Dermis blood vessel endothelial cell (primary cell): ENCODE measurements around the gene TMEM132C. TPM values are rescaled to one million over a fixed set of nuclear protein-coding genes. Genes with fewer than 3 reads are reported as not detected.

Experiments
- DNase-seq: peaks from one replicate; pipeline ENCODE4 v3.0.0; 2010
- total RNA-seq: library from RNA; depleted of rRNA; stranded (reverse); fragments of >200 nt; gene quantifications from 2 replicates; pipeline ENCODE4 v1.2.3, GENCODE V29; 2014

The TMEM132C gene
- total RNA-seq, 1 donor from 2014 or later = not detected

DNA sequence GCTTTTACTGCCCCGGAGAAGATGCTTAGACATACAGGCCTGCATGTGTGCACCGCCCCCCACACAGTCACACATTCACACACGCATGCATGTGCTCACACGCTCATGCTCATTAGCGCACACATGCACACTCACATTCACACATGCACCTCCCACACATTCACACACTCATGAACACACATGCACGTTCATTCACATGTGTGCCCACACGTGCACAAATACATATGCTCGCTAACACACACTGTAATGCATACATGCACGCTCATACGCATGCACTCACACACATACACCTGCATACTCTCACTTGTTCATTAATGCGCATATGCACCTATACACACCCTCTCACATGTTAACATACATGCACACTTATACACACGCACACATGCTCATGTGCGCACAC lies 21.9 kb downstream of the TMEM132C start:
- no peak for DNase-seq

DNA sequence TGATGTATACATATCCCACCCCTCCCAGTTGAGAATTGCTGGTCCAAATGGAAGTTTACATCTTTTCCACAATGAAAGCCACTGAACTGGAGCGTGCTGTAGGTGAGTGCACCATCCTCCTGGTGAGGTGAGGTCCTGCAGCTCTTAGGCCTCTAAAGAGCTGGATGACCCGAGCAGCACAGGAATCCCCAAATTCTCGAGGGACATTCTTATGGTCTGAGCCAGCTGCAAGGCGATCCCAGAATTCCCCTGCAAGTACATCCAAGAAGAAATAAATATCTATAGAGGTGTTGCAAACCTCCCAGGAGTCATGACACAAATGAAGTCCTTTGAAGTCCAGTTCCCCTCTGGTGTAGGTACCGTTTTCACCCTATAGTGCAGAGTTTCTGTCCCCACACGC lies 24.0 kb downstream of the TMEM132C start:
- no peak for DNase-seq

GRCh38 chr12:128298091-128298748 lies 31.2 kb downstream of the TMEM132C start:
- DNase-seq = no peak

GRCh38 chr12:128305336-128305892 lies 38.4 kb downstream of the TMEM132C start:
- DNase-seq = no peak

DNA sequence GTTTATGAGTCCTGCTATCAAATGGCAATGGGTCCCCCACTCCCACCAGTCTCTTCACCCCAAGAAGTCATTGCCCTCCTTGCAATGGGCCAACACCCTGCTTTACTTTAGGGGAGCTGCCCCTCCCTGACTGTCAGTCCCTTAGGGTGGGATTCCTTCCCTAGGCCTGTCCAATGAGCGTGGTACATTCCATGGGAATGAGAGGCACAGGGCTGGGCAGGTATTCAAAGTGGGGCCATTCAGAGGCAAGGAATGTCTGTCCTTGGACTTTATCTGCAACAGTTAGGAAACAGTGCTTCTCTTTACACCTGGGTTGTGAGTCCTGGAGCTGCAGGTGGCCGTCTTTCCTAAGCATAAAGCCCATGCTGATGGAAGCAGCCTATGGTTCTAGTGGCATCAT lies 40.8 kb downstream of the TMEM132C start:
- no peak for DNase-seq

DNA sequence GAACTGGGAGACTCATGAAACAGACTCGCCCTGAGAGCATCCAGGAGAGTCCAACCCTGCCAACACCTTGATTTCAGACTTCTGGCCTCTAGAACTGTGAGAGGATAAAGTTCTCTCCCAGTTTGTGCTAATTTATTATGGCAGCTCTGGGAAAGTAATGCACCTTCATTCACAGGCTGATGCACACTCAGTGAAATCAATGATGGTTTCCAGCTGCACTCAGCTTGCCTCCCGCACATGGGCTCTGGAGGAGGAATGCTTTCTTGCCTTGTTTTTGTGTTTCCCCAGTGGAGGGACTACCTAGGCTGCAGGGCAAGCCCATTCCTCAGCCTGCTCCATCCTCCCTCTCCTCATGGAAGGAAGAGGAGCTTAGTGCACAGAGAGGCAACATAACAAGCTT lies 45.7 kb downstream of the TMEM132C start:
- DNase-seq = no peak

DNA sequence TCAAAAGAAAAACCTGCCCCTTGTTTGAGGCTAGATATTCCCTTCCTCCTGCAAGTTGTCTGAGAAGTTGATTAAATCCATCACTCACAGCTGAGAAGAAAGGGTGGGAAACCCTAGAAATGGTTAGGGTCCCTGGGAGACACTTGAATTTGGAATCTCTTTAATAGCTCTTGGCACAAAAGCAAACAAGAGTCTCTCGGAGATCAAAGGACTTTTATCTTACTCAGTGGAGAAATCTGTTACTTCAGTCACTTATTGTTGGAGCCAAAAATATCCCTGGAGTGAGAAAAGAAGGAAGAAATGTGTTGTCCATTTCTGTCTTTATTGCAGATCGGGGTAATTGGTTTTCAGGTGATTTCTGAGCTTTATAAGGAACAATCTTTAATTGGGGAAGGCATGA lies 47.0 kb downstream of the TMEM132C start:
- DNase-seq = no peak

DNA sequence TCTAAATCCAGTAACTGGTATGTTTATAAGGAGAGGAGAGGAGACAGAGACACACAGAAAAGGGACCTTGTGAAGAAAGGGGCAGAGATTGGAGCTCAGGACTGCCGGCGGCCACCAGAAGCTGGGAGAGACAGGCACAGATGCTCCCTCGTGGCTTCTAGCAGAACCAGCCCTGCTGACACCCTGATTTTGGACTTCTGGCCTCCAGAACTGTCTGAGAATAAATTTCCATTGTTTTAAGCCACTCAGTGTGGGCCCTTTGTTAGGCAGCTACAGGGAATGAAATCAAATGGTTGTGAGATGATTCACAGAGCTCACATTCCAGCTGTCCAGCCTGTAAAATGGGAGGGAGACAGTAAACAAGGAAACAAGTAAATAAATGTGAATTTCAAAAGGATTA lies 47.6 kb downstream of the TMEM132C start:
- DNase-seq = no peak

- no peak for DNase-seq
Observed at GRCh38 chr12:128316078-128316477, 49.1 kb downstream of the TMEM132C start.

- DNase-seq = no peak
Observed at GRCh38 chr12:128316973-128317526, 50.1 kb downstream of the TMEM132C start.

- no peak for DNase-seq
Observed at GRCh38 chr12:128318341-128318740, 51.4 kb downstream of the TMEM132C start.

DNA sequence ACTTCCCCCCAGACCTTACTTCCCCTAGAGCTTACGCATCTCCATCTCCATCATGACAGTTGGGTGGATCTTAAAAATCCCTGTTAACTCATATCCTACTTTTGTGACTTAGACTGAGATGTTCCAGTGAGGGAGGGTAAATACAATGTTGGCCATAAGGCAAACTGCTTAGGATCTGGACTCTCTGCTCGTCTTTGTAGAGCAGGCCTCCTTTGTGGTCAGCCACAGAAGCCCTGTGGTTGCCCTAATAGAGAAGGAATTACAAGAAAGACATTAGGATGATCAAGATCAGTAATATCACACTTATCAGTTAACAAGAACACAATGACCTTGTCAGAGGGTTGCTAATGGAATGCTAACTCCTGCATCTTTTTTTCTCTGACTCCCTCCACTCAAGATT lies 52.0 kb downstream of the TMEM132C start:
- DNase-seq = no peak

DNA sequence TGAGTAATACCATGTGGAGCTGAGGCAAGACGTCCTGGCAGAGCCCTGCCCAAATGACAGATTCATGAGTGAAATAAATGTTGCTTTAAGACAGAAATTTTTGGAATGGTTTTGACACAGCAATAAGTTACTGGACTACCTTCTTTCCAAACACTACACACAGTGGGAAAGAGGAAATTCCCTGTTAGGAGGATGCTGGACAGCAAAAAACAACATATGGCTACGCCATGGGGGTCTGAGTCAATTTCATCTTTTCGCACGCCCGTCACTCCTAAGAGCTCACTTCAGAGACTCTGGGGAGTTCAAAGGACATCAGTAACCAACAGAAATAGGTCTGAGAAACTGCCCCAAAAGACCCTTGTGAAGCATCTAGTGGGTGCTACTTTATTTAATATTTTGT lies 55.4 kb downstream of the TMEM132C start:
- DNase-seq = no peak

DNA sequence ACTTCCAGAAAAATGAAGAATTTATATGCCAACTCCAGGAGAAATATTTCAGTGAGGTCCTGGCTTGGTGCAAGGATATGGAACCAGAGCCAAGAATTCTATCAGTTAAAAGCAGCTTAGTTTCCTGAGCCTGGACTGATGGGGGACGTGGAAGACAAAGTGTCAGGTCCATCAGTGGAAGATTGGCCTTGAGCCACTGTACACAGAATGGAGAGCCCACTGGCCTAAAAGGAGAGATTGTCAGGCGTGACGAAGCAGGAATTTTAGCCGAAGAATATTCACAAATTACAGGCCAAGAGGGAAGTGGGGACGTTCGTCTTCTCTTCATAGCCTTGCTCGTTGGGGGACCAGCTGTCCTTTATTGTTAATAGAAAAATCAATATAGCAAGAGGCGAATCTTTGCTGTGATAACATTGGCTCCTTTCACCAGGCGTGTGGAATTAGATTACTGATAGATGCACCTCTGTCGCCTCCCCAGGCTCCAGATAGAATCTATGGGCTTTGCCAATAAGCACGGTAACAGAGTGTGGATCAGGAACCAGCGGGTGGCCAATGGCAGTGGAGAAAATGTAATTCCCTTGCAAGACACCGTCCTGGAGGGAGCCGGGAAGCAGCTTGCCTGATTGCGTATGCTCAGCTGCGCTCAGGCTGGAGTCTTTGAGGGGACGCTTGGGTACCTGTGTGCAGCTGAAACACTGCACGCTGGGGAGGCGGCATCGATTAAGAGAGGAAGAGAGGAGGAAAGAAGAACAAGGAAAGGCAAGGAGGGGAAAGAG lies 56.4 kb downstream of the TMEM132C start:
- DNase-seq = no peak

DNA sequence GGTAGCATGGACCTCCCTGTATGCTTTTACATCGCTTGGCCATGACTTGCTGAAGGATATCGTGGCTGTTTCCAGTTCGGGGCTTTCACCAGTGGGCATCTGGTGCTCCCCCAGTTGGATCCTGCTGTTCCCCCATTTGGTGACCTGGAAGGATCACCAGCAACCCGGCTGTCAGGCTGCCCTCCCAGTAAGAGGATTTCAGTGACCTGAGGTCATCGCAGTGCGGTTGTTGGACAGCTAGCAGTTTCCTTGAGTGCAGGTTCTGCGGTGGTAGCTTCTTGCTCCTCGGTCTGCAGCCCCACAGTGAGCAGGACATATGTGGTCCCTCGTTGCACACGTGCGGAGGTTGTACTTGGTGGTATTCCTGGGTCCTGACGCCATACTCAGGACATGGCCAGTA lies 58.7 kb downstream of the TMEM132C start:
- no peak for DNase-seq

GRCh38 chr12:128326406-128326805 lies 59.4 kb downstream of the TMEM132C start:
- no peak for DNase-seq

GRCh38 chr12:128328961-128329360 lies 62.0 kb downstream of the TMEM132C start:
- no peak for DNase-seq

DNA sequence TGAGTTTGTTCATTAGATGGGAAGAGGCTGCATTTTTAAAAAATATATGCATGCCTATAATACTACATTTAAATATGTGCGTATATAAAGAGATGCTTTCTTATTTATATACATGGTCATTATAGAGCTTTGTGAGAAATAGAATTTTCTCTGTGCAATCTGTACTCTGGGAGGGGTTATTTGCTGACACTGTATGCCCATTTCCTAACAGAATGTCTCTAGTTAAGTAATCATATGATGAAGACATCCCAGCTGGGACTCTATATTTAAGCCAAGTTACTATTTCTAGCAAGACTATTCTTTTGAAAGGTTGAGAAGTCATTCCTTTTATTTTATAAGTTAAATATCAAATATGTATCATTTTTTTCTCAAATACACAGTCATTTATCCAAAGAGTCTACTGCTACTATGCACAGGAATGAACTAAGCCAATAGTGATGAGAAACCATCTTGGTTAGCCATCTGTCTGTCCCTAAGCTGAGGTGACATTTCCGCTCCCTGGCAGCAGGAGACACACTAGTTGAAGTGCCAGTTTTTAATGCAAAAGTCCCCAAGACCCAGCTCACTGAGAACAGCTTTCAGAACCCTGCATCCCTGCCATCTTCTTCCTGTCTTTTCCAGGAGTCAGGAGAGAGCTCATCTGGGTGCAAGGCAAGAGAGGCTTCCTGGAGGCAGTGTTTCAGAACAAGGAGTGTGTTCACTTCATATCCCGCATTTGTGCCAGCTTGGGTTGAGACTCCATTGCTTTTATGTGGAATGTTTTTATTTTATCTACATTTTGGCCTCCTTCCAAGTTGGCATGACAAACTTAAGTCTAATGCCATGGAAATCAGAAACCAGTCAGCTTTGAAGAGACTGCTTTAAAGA lies 69.5 kb downstream of the TMEM132C start:
- DNase-seq = no peak

- DNase-seq = no peak
Observed at GRCh38 chr12:128337071-128337345, 70.0 kb downstream of the TMEM132C start.

- DNase-seq = no peak
Observed at GRCh38 chr12:128337431-128338170, 70.6 kb downstream of the TMEM132C start.

- no peak for DNase-seq
Observed at GRCh38 chr12:128338386-128339125, 71.6 kb downstream of the TMEM132C start.

DNA sequence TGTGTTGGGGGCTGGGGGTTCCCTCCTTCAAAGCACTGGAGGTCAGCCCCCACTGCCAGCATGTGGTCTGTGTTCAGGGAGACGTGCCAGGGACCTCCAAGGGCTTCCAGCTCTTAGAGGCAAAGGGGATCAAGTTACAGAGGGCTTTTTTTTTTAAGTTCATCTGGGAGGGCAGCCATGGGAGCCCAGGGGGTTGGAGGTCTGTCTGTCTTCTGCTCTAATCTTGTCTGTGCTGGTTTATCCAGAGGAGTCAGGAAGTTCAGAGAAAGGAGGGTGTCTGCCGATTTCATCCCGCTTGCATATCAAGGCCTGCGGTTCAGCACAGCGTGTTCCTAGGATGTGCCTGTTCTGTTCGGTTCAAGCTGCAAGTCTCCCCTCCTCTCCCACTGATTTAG lies 72.2 kb downstream of the TMEM132C start:
- no peak for DNase-seq
